ENCODE measurements around the gene BICDL1. TPM values are rescaled to one million over a fixed set of nuclear protein-coding genes. Genes with fewer than 3 reads are reported as not detected.

The BICDL1 gene
- total RNA-seq, 1 donor from 2014 or later, result 136 TPM

- Mint-ChIP-seq H3K9me3 (no peaks in the 10 kb centered on the region), H3K4me1 (ENCODE audit: low read depth) (no peaks in the 10 kb centered on the region), H3K27ac (no peak overlapping the region), H3K4me3 (no peak overlapping the region), H3K27me3 (ENCODE audit: insufficient read depth) (no peaks in the 10 kb centered on the region), H3K36me3 (ENCODE audit: low read depth) (peaks cover 48% of the 10 kb centered on the region)
- DNase-seq (ENCODE audit: low spot score), result no peak
- intact Hi-C loops (cut with micrococcal nuclease), result no loop called here
Observed at GRCh38 chr12:120136093-120136770, 147.2 kb downstream of the BICDL1 start.

- no peak for DNase-seq (ENCODE audit: low spot score)
- Mint-ChIP-seq H3K27ac (no peak overlapping the region), H3K4me3 (no peak overlapping the region), H3K9me3 (no peaks in the 10 kb centered on the region), H3K4me1 (ENCODE audit: low read depth) (no peaks in the 10 kb centered on the region), H3K27me3 (ENCODE audit: insufficient read depth) (no peaks in the 10 kb centered on the region), H3K36me3 (ENCODE audit: low read depth) (peaks cover 54% of the 10 kb centered on the region)
- intact Hi-C loops (cut with micrococcal nuclease), result no loop called here
Observed at GRCh38 chr12:120137833-120138232, 148.8 kb downstream of the BICDL1 start.

GRCh38 chr12:120138366-120138765 is 149.3 kb downstream of the BICDL1 start:
- no peak for DNase-seq (ENCODE audit: low spot score)
- Mint-ChIP-seq H3K4me1 (ENCODE audit: low read depth) (no peaks in the 10 kb centered on the region), H3K27me3 (ENCODE audit: insufficient read depth) (no peaks in the 10 kb centered on the region), H3K27ac (no peak overlapping the region), H3K36me3 (ENCODE audit: low read depth) (peaks cover 50% of the 10 kb centered on the region), H3K4me3 (no peak overlapping the region), H3K9me3 (no peaks in the 10 kb centered on the region)
- intact Hi-C loops (cut with micrococcal nuclease), result no loop called here

- H3K4me1 Mint-ChIP-seq (ENCODE audit: low read depth), result no peaks in the 10 kb centered on the region
- no peak overlapping the region for H3K4me3 Mint-ChIP-seq
- H3K27me3 Mint-ChIP-seq (ENCODE audit: insufficient read depth), result no peaks in the 10 kb centered on the region
- intact Hi-C loops (cut with micrococcal nuclease), result no loop called here
- no peak for DNase-seq (ENCODE audit: low spot score)
- H3K27ac Mint-ChIP-seq, result no peak overlapping the region
- H3K36me3 Mint-ChIP-seq (ENCODE audit: low read depth), result peaks cover 51% of the 10 kb centered on the region
- no peaks in the 10 kb centered on the region for H3K9me3 Mint-ChIP-seq
Observed at GRCh38 chr12:120139958-120140357, 150.9 kb downstream of the BICDL1 start.

- Mint-ChIP-seq H3K27ac (no peak overlapping the region), H3K4me3 (no peak overlapping the region), H3K4me1 (ENCODE audit: low read depth) (no peaks in the 10 kb centered on the region), H3K36me3 (ENCODE audit: low read depth) (peaks cover 52% of the 10 kb centered on the region), H3K9me3 (no peaks in the 10 kb centered on the region), H3K27me3 (ENCODE audit: insufficient read depth) (no peaks in the 10 kb centered on the region)
- DNase-seq (ENCODE audit: low spot score), result no peak
- intact Hi-C loops (cut with micrococcal nuclease), result no loop called here
Observed at GRCh38 chr12:120140603-120141002, 151.6 kb downstream of the BICDL1 start.

GRCh38 chr12:120141336-120141735 is 152.3 kb downstream of the BICDL1 start:
- H3K4me3 Mint-ChIP-seq, result no peak overlapping the region
- DNase-seq (ENCODE audit: low spot score), result no peak
- H3K9me3 Mint-ChIP-seq, result no peaks in the 10 kb centered on the region
- intact Hi-C loops (cut with micrococcal nuclease), result no loop called here
- no peaks in the 10 kb centered on the region for H3K27me3 Mint-ChIP-seq (ENCODE audit: insufficient read depth)
- H3K4me1 Mint-ChIP-seq (ENCODE audit: low read depth), result no peaks in the 10 kb centered on the region
- H3K36me3 Mint-ChIP-seq (ENCODE audit: low read depth), result peaks cover 48% of the 10 kb centered on the region
- no peak overlapping the region for H3K27ac Mint-ChIP-seq

GRCh38 chr12:120142231-120142877 is 153.3 kb downstream of the BICDL1 start:
- Mint-ChIP-seq H3K9me3 (no peaks in the 10 kb centered on the region), H3K36me3 (ENCODE audit: low read depth) (peaks cover 49% of the 10 kb centered on the region), H3K4me1 (ENCODE audit: low read depth) (no peaks in the 10 kb centered on the region), H3K4me3 (no peak overlapping the region), H3K27me3 (ENCODE audit: insufficient read depth) (no peaks in the 10 kb centered on the region), H3K27ac (no peak overlapping the region)
- intact Hi-C loops (cut with micrococcal nuclease), result no loop called here
- DNase-seq (ENCODE audit: low spot score), result no peak

Other genes with a start within 250 kb of the BICDL1 start
- 36.6 and 40.3 TPM in 2 replicates for gene CIT, start 111.9 kb upstream of the BICDL1 start, total RNA-seq
- gene RAB35, start 127.5 kb downstream of the BICDL1 start, total RNA-seq, result 89.2 and 94.2 TPM in 2 replicates
- 164 and 173 TPM in 2 replicates for gene GCN1, start 205.5 kb downstream of the BICDL1 start, total RNA-seq
- gene RPLP0, start 211.9 kb downstream of the BICDL1 start, total RNA-seq, result 2,459 and 2,531 TPM in 2 replicates

All from activated T-helper 1 cell treated with anti-CD3 and anti-CD28 coated beads, Interleukin-12 subunit alpha, Interleukin-12 subunit beta, Interleukin-2, Interleukin-4 antibody, amounts not matched to agents 30 ng/mL and 10 ng/mL and 1 ng/mL, durations not matched to agents 14 hours and 24 hours and 36 hours (primary cell).